K562 (cell line): Measurements from ENCODE around the gene SLC25A45. TPM values are rescaled to one million over a fixed set of nuclear protein-coding genes. Genes with fewer than 3 reads are reported as not detected.
A peak's percentile ranks its signal among the peaks of the same experiment; 100 is the strongest.

Experiments used
- CBX8 ChIP-seq: fragments of 200-600 bp; sonication (generic); IDR thresholded peaks from 2 replicates; pipeline ENCODE4 v1.6.1; 2012; ENCODE audit warnings: borderline replicate concordance, mixed run types, low read depth, mild to moderate bottlenecking, moderate library complexity, mixed read lengths, low read length, control low read depth, inconsistent platforms; ENCODE audit not compliant: poor library complexity, severe bottlenecking; ENCODE audit errors: extremely low read depth
- CHD7 ChIP-seq: fragments of 200-600 bp; sonication (generic); IDR thresholded peaks from one replicate; pipeline ENCODE4 v1.6.1; 2012; ENCODE audit warnings: mild to moderate bottlenecking, low read depth, low read length, inconsistent platforms
- JUND ChIP-seq, 2 experiments: IDR thresholded peaks; 2 replicates in 1 of 2; 3 replicates in 1 of 2; pipeline ENCODE4 v1.6.1; 2011; ENCODE audit warnings: borderline replicate concordance in 2 of 2, low read depth in 2 of 2, low read length in 2 of 2, improper control_type of control experiment in 1 of 2, missing biosample characterization in 1 of 2, missing genetic modification characterization in 1 of 2, missing genetic modification reagents in 1 of 2
- PHB ChIP-seq: fragments of 250-450 bp; sonication (Bioruptor Pico); IDR thresholded peaks from 2 replicates; pipeline ENCODE4 v1.5.0; 2021
- POLR2AphosphoS2 ChIP-seq: IDR thresholded peaks from 2 replicates; pipeline ENCODE4 v1.6.1; 2012; ENCODE audit warnings: low read length, improper control_type of control experiment
- POLR2G ChIP-seq: fragments of 200-400 bp; formaldehyde crosslinking; IDR thresholded peaks from 2 replicates; pipeline ENCODE4 v1.6.1; 2017; ENCODE audit warnings: low read depth, mild to moderate bottlenecking, antibody characterized with exemption, low read length, moderate library complexity
- SNIP1 ChIP-seq: fragments of 450-650 bp; IDR thresholded peaks from 2 replicates; pipeline ENCODE4 v1.7.1; 2017; ENCODE audit warnings: low read depth, mild to moderate bottlenecking
- TFAP4 ChIP-seq: sonication (generic); formaldehyde crosslinking; IDR thresholded peaks from 2 replicates; pipeline ENCODE4 v1.8.0; 2022; ENCODE audit warnings: missing genetic modification reagents, mild to moderate bottlenecking, moderate library complexity, borderline replicate concordance
- ZBTB1 ChIP-seq: sonication (generic); formaldehyde crosslinking; IDR thresholded peaks from 2 replicates; pipeline ENCODE4 v1.8.1; 2023; ENCODE audit warnings: missing genetic modification reagents, low read depth, mild to moderate bottlenecking, borderline replicate concordance
- polyA plus RNA-seq, 8 experiments: library from polyadenylated mRNA; depleted of rRNA in 4 of 8; stranded (reverse) in 5 of 8; unstranded in 3 of 8; fragments of >200 nt; fragmentation: Nextera tagmentation in 2 of 8; fragmentation: Illumina TruSeq in 1 of 8; extraction: Ambion mirVana in 2 of 8; extraction: Trizol in 1 of 8; gene quantifications; 2 replicates each; pipeline versions ENCODE4 v1.2.1 to v1.2.3, GENCODE V29; 2011 to 2014; ENCODE audit warnings: inconsistent platforms in 1 of 8, missing spikeins in 1 of 8
- total RNA-seq, 7 experiments: library from RNA; depleted of rRNA in 6 of 7; stranded (reverse); fragments of >200 nt in 6 of 7; fragmentation: Illumina TruSeq in 2 of 7; extraction: Trizol in 2 of 7; gene quantifications; 2 replicates each; pipeline versions ENCODE4 v1.2.1 to v1.2.3, GENCODE V29; 2011 to 2021; ENCODE audit warnings: low replicate concordance in 1 of 7

The SLC25A45 gene
- total and polyA plus RNA-seq, 9 of the 15 experiments (the other 6 are each of a cell fraction or from before 2014, with no cell fraction given) = 0.15 to 2.3 (median 0.68) TPM

- TF ChIP-seq CHD7 (peak; percentile 59), POLR2AphosphoS2 (peak; percentile 72), SNIP1 (no peak), PHB (CRISPR knock-in tag) (0 out of 2 replicates have a peak, but pooled peaks have one; percentile 34), TFAP4 (CRISPR knock-in tag) (0 out of 2 replicates have a peak, but pooled peaks have one; percentile 21), CBX8 (no peak), JUND (IDR thresholded peaks at IDR 0.05; ENCODE audit: borderline replicate concordance, low read depth, low read length) (no peak), JUND (tag; IDR thresholded peaks at IDR 0.05; ENCODE audit: borderline replicate concordance, low read depth, low read length) (no peak), POLR2G (peak; percentile 79), ZBTB1 (no peak)
- TF ChIP-seq, all 486 proteins: peak for 55
Measured at GRCh38 chr11:65429724-65430405, 47.4 kb upstream of the SLC25A45 start (continued).
